HuH-7.5 (cell line): ENCODE results near the gene IKZF5.
A peak's percentile ranks its signal among the peaks of the same experiment; 100 is the strongest.

Source experiments
- DNase-seq: peaks from one replicate; pipeline ENCODE4 v3.0.0; 2011; ENCODE audit warnings: low spot score

Gene IKZF5

DNA sequence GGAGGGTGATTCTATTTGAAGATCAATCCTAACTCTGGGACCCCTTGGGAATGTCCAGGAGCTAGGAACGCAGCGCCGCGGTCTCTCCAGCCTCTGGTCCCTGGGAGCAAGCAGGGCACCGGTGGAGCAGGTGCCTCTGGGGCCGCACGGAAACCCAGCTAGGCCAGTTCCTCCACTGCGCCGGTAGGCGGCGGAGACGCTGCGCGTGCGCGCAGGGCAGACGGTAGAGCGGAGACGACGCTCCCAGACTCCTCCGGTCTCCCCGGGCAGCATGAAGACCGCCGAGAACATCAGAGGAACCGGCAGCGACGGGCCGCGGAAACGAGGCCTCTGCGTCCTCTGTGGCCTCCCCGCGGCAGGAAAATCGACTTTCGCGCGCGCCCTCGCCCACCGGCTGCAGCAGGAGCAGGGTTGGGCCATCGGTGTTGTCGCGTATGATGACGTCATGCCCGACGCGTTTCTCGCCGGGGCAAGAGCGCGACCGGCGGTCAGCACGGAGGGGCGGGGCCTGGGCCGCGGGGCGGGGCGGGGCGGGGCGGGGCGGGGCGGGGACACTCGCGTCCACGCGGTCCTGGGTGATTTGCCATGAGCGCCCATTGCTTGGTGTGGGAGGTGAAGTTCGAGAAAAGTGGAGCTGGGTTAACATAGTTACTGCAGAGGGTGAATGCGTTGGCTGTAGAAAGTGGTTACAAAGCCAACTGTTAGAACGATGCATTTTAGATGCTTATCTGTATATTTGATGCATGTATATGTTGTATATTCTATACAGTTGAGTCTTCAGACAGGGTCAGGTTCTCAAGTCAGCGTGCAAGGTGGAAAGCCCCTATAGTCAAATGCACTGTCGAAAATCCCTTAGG lies 28.2 kb downstream of the IKZF5 start, which contains the start of gene PSTK:
TSS of gene PSTK (plus strand) at position 193 of the 857 bp plus-strand sequence. CDS start at position 272, 79 bp downstream.
- DNase-seq = peak; percentile 74

DNA sequence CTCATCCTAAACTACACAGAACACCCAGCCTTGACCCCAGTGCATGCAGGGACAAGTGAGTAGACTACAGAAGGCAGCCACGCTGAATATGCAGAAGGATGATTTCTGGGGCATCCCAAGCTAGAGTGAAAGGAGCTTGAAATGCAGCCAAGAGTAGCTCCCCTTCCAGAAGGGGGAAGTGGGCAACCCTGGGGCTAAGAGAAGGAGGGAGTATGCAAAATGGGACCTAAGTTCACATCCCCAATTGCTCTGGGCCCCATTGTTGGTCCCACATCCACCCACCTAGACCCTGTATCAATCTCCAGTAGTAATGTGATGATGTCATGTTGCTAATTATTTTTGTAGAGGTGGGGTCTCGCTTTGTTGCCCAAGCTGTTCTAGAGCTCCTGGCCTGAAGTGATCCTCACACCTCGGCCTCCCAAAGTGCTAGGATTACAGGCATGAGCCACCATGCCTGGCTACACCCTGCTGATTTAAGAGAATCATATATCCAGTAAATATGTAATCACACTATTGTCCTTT lies 34.0 kb downstream of the IKZF5 start:
- no peak for DNase-seq

DNA sequence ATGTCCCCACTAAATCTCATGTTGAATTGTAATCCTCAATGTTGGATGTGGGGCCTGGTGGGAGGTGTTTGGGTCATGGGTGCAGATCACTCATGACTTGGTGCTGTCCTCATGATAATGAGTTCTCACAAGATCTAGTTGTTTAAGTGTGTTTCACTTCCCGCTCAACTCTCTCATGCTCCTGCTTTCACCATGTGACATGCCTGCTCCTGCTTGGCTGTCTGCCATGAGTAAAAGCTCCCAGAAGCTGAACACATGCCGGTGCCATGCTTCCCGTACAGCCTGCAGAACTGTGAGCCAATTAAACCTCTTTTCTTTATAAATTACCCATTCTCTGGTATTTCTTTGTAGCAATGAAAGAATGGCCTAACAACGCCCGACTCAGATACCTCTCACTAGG lies 34.6 kb downstream of the IKZF5 start:
- no peak for DNase-seq

DNA sequence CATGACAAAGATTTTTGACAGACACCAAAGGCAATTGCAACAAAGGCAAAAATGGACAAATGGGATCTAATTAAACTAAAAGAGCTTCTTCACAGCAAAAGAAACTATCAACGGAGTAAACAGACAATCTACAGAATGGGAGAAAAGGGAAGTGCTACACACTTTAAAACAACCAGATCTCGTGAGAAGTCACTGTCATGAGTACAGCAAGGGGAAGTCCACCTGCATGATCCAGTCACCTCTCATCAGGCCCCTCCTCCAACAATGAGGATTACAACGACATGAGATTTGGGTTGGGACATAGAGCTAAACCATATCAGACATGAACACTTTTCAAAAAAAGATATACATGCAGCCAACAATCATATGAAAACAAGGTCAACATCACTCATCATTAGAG lies 39.9 kb downstream of the IKZF5 start:
- DNase-seq = no peak

DNA sequence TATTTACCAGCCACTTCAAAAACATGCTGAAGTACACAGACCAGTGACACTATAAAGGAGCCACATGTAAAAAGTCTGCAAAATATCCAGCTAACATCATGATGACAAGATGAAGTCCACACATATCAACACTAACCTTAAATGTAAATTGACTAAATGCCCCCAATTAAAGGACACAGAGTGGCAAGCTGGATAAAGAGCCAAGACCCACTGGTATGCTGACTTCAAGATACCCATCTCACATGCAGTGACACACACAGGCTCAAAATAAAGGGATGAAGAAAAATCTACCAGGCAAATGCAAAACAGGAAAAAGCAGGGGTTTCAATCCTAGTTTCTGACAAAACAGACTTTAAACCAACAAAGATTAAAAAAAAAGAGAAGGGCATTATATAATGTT lies 41.7 kb downstream of the IKZF5 start:
- no peak for DNase-seq

DNA sequence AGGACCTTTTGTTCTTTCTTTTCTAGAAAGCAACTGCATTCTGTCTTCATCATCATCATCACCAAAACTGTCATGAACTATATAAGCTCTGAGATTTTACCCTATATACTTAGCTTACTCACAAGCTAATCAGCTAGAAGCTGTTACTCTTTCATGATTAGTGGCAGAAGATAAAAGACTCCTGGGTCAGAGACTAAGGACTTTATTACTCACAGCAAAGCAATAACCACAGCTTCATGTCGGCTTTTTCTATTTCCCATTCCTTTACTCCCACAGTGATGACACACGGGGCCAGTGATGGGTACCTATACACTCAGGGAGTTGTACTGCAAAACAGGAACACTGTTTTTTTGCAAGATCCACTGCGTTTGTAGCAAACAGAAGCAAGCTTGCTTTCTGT lies 46.2 kb downstream of the IKZF5 start:
- no peak for DNase-seq

DNA sequence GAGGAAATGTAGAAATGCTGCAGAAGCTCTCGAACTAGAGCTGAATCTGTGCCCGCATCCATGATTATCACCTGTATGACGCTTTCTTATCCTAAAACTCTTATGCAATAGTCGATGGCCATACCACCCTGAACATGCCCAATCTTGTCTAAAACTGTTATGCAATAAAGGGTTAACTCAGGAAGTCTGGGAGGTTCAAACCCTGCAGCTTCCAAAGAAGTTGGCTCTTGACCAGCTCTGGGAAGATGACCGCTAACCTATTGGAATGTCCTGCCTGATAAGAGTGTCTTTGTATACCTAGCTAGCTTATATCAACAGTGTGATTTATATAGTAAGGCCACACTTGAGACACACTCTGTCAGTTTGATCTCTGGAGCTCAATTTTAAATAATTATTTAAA lies 51.1 kb downstream of the IKZF5 start:
- peak; percentile 10 for DNase-seq

DNA sequence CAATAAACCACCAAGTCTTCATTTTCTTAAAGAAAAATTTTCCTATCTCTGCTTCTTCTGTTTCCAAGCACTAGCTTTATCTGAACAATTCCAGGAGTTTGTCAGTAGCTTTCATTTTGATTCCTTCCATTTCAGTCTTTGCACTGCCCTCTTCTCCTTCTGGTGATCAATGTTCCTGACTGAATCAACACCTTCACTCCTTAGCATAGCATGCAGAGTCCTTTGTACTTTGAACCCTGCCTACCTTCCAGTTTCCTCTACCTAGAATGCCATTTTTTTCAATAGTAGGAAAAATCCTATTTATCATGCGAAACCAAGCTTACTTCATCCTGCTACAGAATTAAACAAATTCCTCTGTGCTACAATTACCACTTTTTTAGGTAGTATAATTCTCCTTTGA lies 52.7 kb downstream of the IKZF5 start:
- DNase-seq = no peak

DNA sequence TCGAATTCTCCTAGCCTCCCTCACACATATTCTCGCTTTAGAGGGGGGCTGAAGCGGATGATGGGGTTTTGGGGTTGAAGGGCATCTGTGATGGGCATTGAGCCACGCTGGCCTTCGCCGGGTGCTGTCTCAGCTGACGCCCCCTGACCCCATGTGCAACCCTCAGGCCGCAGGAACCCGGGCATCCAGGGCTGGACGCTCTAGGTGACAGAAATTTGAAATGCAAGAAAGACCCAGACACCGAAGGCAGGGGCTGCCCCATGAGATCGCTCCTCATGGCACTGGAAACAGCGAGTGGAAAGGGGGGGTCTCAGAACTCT lies 53.9 kb downstream of the IKZF5 start:
- no peak for DNase-seq

DNA sequence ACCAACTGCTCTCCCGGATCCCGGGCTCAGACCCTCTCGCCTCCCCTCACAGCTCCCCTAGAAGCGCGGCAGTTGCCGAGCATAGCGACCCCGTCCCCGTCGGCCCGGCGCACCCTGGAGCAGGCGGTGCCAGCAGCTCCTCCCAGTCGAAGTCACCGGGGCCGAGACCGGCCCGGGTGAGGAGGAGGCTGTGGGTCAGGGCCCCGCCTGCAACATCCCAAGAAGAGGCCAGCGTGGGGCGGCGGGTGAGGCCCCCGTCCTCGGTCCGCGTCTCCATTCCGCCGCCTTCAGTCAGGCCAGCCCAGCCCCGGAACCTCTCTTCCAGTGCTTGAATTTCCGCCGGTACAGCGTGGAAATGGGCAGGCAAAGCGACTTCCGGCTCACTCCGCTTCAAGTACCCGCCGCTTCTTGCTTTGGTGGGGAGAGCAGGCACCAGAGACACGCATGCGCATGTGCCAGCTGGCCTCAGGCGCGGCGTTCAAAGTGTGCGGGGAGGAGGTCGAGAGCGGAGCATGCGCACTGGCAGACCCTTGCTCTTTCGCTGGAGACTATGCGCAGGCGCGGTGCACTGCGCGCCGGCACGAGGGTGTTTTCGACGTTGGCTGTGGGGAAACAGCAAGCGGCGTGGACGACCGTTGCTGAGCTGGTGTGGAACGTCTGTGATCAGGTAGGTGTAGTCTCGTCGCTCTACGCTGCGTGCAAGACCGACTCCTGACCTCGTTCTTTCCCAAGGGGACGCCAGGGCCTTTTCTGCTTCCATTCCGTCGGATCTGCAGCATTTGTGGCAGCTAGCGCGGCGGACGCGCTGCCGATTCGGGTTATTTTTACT lies 54.5 kb downstream of the IKZF5 start, which contains the start of gene C10orf88:
TSS of gene C10orf88 (minus strand) at position 326 of the 829 bp plus-strand sequence. CDS start at position 277, 49 bp downstream.
- DNase-seq = peak; percentile 83

DNA sequence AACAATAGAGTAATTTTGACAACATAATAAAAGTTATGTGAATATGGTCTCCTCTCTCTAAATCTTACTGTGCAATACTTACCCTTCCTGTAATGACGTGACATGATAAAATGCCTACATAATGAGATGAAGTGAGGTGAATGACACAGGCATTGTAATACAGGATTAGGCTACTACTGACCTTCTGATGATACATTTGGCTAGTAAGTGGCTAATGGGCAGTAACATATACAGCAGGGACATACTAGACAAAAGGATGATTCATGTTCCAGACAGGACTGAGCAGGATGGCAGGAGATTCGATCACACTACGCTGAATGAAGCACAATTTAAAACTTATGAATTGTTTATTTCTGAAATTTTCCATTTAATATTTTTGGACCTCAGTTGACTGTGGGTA lies 59.3 kb downstream of the IKZF5 start:
- DNase-seq = no peak
